Ovary (tissue), 9 donors: ENCODE data around the gene SH3GL2. TPM values are rescaled to one million over a fixed set of nuclear protein-coding genes. Genes with fewer than 3 reads are reported as not detected.

Experiments used
- DNase-seq, 5 donors: peaks; one replicate each; pipeline ENCODE4 v3.0.0-alpha.2; 2019 to 2020
- H3K27ac ChIP-seq, 2 donors: fragments of 200-600 bp; one replicate each; pipeline versions ENCODE4 v1.5.1 to v1.8.0; 2019 to 2022
- H3K27me3 ChIP-seq: fragments of 200-600 bp; one replicate; pipeline ENCODE4 v1.8.0; 2022
- H3K36me3 ChIP-seq: fragments of 200-600 bp; sonication (generic); one replicate; pipeline ENCODE4 v1.5.1; 2019
- H3K4me1 ChIP-seq: one replicate; pipeline ENCODE4 v1.8.1; 2013; ENCODE audit warnings: mild to moderate bottlenecking, moderate library complexity; ENCODE audit not compliant: insufficient read depth
- H3K4me3 ChIP-seq: fragments of 200-600 bp; sonication (generic); one replicate; pipeline ENCODE4 v1.5.1; 2017
- H3K9me3 ChIP-seq, 2 donors: fragments of 200-600 bp in 1 of 2; sonication (generic) in 1 of 2; one replicate each; pipeline versions ENCODE4 v1.5.1 to v1.8.1; 2013 to 2019; ENCODE audit warnings: mild to moderate bottlenecking in 1 of 2, moderate library complexity in 1 of 2
- CTCF ChIP-seq, 3 donors: fragments of 450-650 bp in 2 of 3; fragments of 200-600 bp in 1 of 3; IDR thresholded peaks; one replicate each; pipeline versions ENCODE4 v1.5.1 to v1.8.0; 2016 to 2022; ENCODE audit warnings: antibody characterized with exemption in 3 of 3, mild to moderate bottlenecking in 1 of 3
- EP300 ChIP-seq: sonication (generic); formaldehyde crosslinking; IDR thresholded peaks from one replicate; pipeline ENCODE4 v1.6.1; 2017; ENCODE audit warnings: antibody characterized with exemption
- POLR2A ChIP-seq: fragments of 450-650 bp; IDR thresholded peaks from one replicate; pipeline ENCODE4 v1.6.1; 2017; ENCODE audit warnings: antibody characterized with exemption, mild to moderate bottlenecking, moderate library complexity
- WGBS, 3 donors: extraction: QIAGEN DNeasy Blood & Tissue Kit in 1 of 3; methylation state at CpG; one replicate each; pipeline versions ENCODE4 v1.1.5 to v1.1.7; 2013 to 2017; 5-methylcytosine and 5-hydroxymethylcytosine counted together
- intact Hi-C, 4 donors: fragments of 100-400 bp; cut with DNase I; formaldehyde crosslinking; loops; one replicate each; pipeline versions ENCODE4 v1.11.0 to v1.15.1; 2022 to 2023
- polyA plus RNA-seq, 2 donors: library from polyadenylated mRNA; stranded (reverse); fragments of 200-250 nt in 1 of 2; fragments of 350-450 nt in 1 of 2; fragmentation: Illumina TruSeq in 1 of 2; extraction: RNeasy Lipid Tissue Mini Kit (QIAGEN cat#74804) in 1 of 2; gene quantifications; one replicate each; pipeline ENCODE4 v1.2.3, GENCODE V29; 2013 to 2014
- total RNA-seq, 7 donors: library from RNA; depleted of rRNA in 2 of 7; stranded (reverse); fragments of >200 nt in 2 of 7; fragmentation: NEBNext Ultra II Directional in 3 of 7; extraction: Animal tissue kit (Norgen Biotek cat#: 25700) in 3 of 7; gene quantifications; one replicate each; pipeline versions ENCODE4 v1.1.0 to v1.2.4, GENCODE V29; 2016 to 2023
- donor health status: DM: no; HTN: no; CAD: no; lungs with moderate emphysema.
- donor health status: DM: no; HTN: no; CAD: no.
- donor health status: Bipolar disorder and iron deficiency.
- donor health status: DM: yes; HTN: yes; CAD: no.
- donor health status: DM: no; HTN: no; CAD: no.
- donor health status: DM: yes; HTN: yes; CAD: no.

The SH3GL2 gene
- total and polyA plus RNA-seq, 9 donors: 0.25 to 4.9 (median 0.98) TPM; not detected in 1

GRCh38 chr9:17623965-17624364 lies 45.1 kb downstream of the SH3GL2 start:
- TF ChIP-seq POLR2A (no peak), EP300 (no peak), CTCF (IDR thresholded peaks at IDR 0.05) (no peak)
- no peaks in the 10 kb centered on the region for H3K27me3 ChIP-seq
- 65 to 78% (median 65%) methylated on average over 6 of the region's 6 CpGs for WGBS, 3 donors
- H3K36me3 ChIP-seq: no peaks in the 10 kb centered on the region
- H3K4me1 ChIP-seq: no peaks in the 10 kb centered on the region
- H3K9me3 ChIP-seq: no peaks in the 10 kb centered on the region
- H3K27ac ChIP-seq: no peak overlapping the region
- no peak overlapping the region for H3K4me3 ChIP-seq
- DNase-seq: no peak
- intact Hi-C loops: no loop called here

- no peaks in the 10 kb centered on the region for H3K4me1 ChIP-seq
- no peaks in the 10 kb centered on the region for H3K36me3 ChIP-seq
- H3K4me3 ChIP-seq: no peak overlapping the region
- H3K27ac ChIP-seq: no peak overlapping the region
- TF ChIP-seq EP300 (no peak), CTCF (IDR thresholded peaks at IDR 0.05) (no peak), POLR2A (no peak)
- H3K9me3 ChIP-seq: no peaks in the 10 kb centered on the region
- H3K27me3 ChIP-seq: no peaks in the 10 kb centered on the region
- DNase-seq: no peak
- intact Hi-C loops: no loop called here
Observed at GRCh38 chr9:17624571-17624970, 45.7 kb downstream of the SH3GL2 start.

GRCh38 chr9:17625644-17626388 lies 47.0 kb downstream of the SH3GL2 start:
- no peak overlapping the region for H3K27ac ChIP-seq
- no peak for DNase-seq
- no peaks in the 10 kb centered on the region for H3K36me3 ChIP-seq
- no peaks in the 10 kb centered on the region for H3K27me3 ChIP-seq
- WGBS, 3 donors: 73 to 84% (median 74%) methylated on average over 6 of the region's 6 CpGs
- H3K4me1 ChIP-seq: no peaks in the 10 kb centered on the region
- intact Hi-C loops: no loop called here
- H3K9me3 ChIP-seq: no peaks in the 10 kb centered on the region
- TF ChIP-seq CTCF (IDR thresholded peaks at IDR 0.05): no peak
- no peak for TF ChIP-seq POLR2A
- TF ChIP-seq EP300: no peak
- H3K4me3 ChIP-seq: no peak overlapping the region

GRCh38 chr9:17627641-17628040 lies 48.8 kb downstream of the SH3GL2 start:
- DNase-seq: no peak
- 48 to 58% (median 53%) methylated on average over 3 of the region's 3 CpGs for WGBS, 3 donors
- Histone ChIP-seq H3K27ac (no peak overlapping the region), H3K4me3 (no peak overlapping the region), H3K9me3 (no peaks in the 10 kb centered on the region), H3K36me3 (no peaks in the 10 kb centered on the region), H3K4me1 (no peaks in the 10 kb centered on the region), H3K27me3 (no peaks in the 10 kb centered on the region)
- intact Hi-C loops: no loop called here
- TF ChIP-seq CTCF (IDR thresholded peaks at IDR 0.05) (no peak), EP300 (no peak), POLR2A (no peak)
